ENCODE results near the gene ARHGAP23.

The ARHGAP23 gene

GRCh38 chr17:38428112-38428642, at the start of gene ARHGAP23:
ARHGAP23 (plus strand) TSS chr17:38428464; CDS start chr17:38428486, 22 bp downstream.
- no peak for DNase-seq (ENCODE audit: low spot score)

GRCh38 chr17:38379448-38379847, 48.8 kb upstream of the ARHGAP23 start:
- no peak for DNase-seq (ENCODE audit: low spot score)

- no peak for DNase-seq (ENCODE audit: low spot score)
Measured at GRCh38 chr17:38395090-38395489, 33.2 kb upstream of the ARHGAP23 start.

- no peak for DNase-seq (ENCODE audit: low spot score)
Measured at GRCh38 chr17:38397227-38397626, 31.0 kb upstream of the ARHGAP23 start.

GRCh38 chr17:38400286-38400685, 28.0 kb upstream of the ARHGAP23 start:
- no peak for DNase-seq (ENCODE audit: low spot score)

GRCh38 chr17:38401459-38401858, 26.8 kb upstream of the ARHGAP23 start:
- DNase-seq (ENCODE audit: low spot score) = no peak

- DNase-seq (ENCODE audit: low spot score) = peak; percentile 46
Measured at GRCh38 chr17:38402897-38403296, 25.4 kb upstream of the ARHGAP23 start.

GRCh38 chr17:38403491-38403890, 24.8 kb upstream of the ARHGAP23 start:
- peak; percentile 75 for DNase-seq (ENCODE audit: low spot score)

- peak; percentile 26 for DNase-seq (ENCODE audit: low spot score)
Measured at GRCh38 chr17:38404174-38404943, 23.9 kb upstream of the ARHGAP23 start.

- peak; percentile 14 for DNase-seq (ENCODE audit: low spot score)
Measured at GRCh38 chr17:38405654-38406053, 22.6 kb upstream of the ARHGAP23 start.

- no peak for DNase-seq (ENCODE audit: low spot score)
Measured at GRCh38 chr17:38410201-38410600, 18.1 kb upstream of the ARHGAP23 start.

GRCh38 chr17:38415250-38416194, 12.7 kb upstream of the ARHGAP23 start:
- peak; percentile 97 for DNase-seq (ENCODE audit: low spot score)

GRCh38 chr17:38416840-38417209, 11.4 kb upstream of the ARHGAP23 start:
- no peak for DNase-seq (ENCODE audit: low spot score)

GRCh38 chr17:38417210-38417951, 10.9 kb upstream of the ARHGAP23 start:
- DNase-seq (ENCODE audit: low spot score) = no peak

GRCh38 chr17:38418062-38418692, 10.1 kb upstream of the ARHGAP23 start:
- DNase-seq (ENCODE audit: low spot score) = no peak

GRCh38 chr17:38418693-38419507, 9.4 kb upstream of the ARHGAP23 start:
- peak; percentile 88 for DNase-seq (ENCODE audit: low spot score)

GRCh38 chr17:38419508-38419981, 8.7 kb upstream of the ARHGAP23 start:
- no peak for DNase-seq (ENCODE audit: low spot score)

GRCh38 chr17:38420518-38420917, 7.7 kb upstream of the ARHGAP23 start:
- no peak for DNase-seq (ENCODE audit: low spot score)

- DNase-seq (ENCODE audit: low spot score) = peak; percentile 64
Measured at GRCh38 chr17:38421171-38421841, 7.0 kb upstream of the ARHGAP23 start.

Measured in D341Med (cell line).